IMR-90 (cell line): ENCODE measurements around the gene CIZ1. TPM values are rescaled to one million over a fixed set of nuclear protein-coding genes. Genes with fewer than 3 reads are reported as not detected.
A peak's percentile ranks its signal among the peaks of the same experiment; 100 is the strongest.

Experiments
- ATAC-seq: fragments of 200-7000 bp; cut with Tn5 transposase; 2 replicates; pipeline ENCODE4 v1.9.1; 2020; ENCODE audit warnings: low read depth, mild to moderate bottlenecking, moderate library complexity
- BruUV-seq: library from RNA; stranded (reverse); fragments of 400-500 nt; replicated peaks from 2 replicates; lab custom pipeline; 2021; lab: Mats Ljungman, UMichigan
- CTCF ChIA-PET: fragments of 300-600 bp; formaldehyde crosslinking; extraction: SDS; loops from one replicate; lab custom pipeline; 2021; ENCODE audit warnings: antibody characterized with exemption; lab: Yijun Ruan, JAX
- POLR2A ChIA-PET: fragments of 300-600 bp; sonication (Branson Sonifier 250); formaldehyde crosslinking; loops from one replicate; lab custom pipeline; 2022; ENCODE audit warnings: antibody characterized with exemption; ENCODE audit not compliant: unreplicated experiment; lab: Charles Lee
- DNase-seq: peaks from one replicate; pipeline ENCODE4 v3.0.0; 2013
- H2AFZ ChIP-seq: replicated peaks from 2 replicates; pipeline ENCODE3; 2013; ENCODE audit warnings: low read length, mild to moderate bottlenecking; ENCODE audit not compliant: poor library complexity
- H2AK5ac ChIP-seq: 2 replicates; pipeline ENCODE4 v1.6.1; 2013; ENCODE audit warnings: low read depth, low read length, inconsistent platforms
- H2AK9ac ChIP-seq: replicated peaks from 2 replicates; pipeline ENCODE3; 2013; ENCODE audit warnings: mild to moderate bottlenecking, low read depth, low read length, moderate library complexity; ENCODE audit not compliant: poor library complexity
- H2BK120ac ChIP-seq: 2 replicates; pipeline ENCODE4 v1.6.1; 2013; ENCODE audit warnings: low read depth, low read length, inconsistent platforms
- H2BK15ac ChIP-seq: 3 replicates; pipeline ENCODE4 v1.6.1; 2013; ENCODE audit warnings: low read depth, low read length, inconsistent platforms
- H2BK20ac ChIP-seq: 2 replicates; pipeline ENCODE4 v1.6.1; 2013; ENCODE audit warnings: low read depth, mild to moderate bottlenecking, inconsistent platforms, low read length, moderate library complexity
- H2BK5ac ChIP-seq: 2 replicates; pipeline ENCODE4 v1.6.1; 2013; ENCODE audit warnings: mild to moderate bottlenecking, low read depth, low read length, inconsistent platforms; ENCODE audit not compliant: poor library complexity, severe bottlenecking
- H3K14ac ChIP-seq: replicated peaks from 2 replicates; pipeline ENCODE4 v1.6.1; 2013; ENCODE audit warnings: low read depth, low read length, inconsistent platforms
- H3K18ac ChIP-seq: 2 replicates; pipeline ENCODE4 v1.6.1; 2013; ENCODE audit warnings: low read depth, low read length, control low read depth
- H3K23ac ChIP-seq: 2 replicates; pipeline ENCODE4 v1.6.1; 2013; ENCODE audit warnings: low read depth, low read length, inconsistent platforms
- H3K27ac ChIP-seq: 2 replicates; pipeline ENCODE4 v1.5.1; 2013; ENCODE audit warnings: mild to moderate bottlenecking, control low read depth, low read length; ENCODE audit not compliant: insufficient read depth
- H3K27me3 ChIP-seq: 2 replicates; pipeline ENCODE4 v1.6.1; 2013; ENCODE audit warnings: low read length; ENCODE audit not compliant: control insufficient read depth, insufficient read depth
- H3K36me3 ChIP-seq: 2 replicates; pipeline ENCODE4 v1.6.1; 2013; ENCODE audit warnings: low read length, mixed read lengths; ENCODE audit not compliant: control insufficient read depth, insufficient read depth
- H3K4ac ChIP-seq: 2 replicates; pipeline ENCODE4 v1.6.1; 2013; ENCODE audit warnings: low read depth, low read length, inconsistent platforms
- H3K4me1 ChIP-seq: 2 replicates; pipeline ENCODE4 v1.6.1; 2013; ENCODE audit warnings: low read length, mixed read lengths; ENCODE audit not compliant: control insufficient read depth, insufficient read depth
- H3K4me2 ChIP-seq: 2 replicates; pipeline ENCODE4 v1.6.1; 2013; ENCODE audit warnings: low read depth, mild to moderate bottlenecking, control low read depth, low read length, moderate library complexity
- H3K4me3 ChIP-seq: 2 replicates; pipeline ENCODE4 v1.5.1; 2013; ENCODE audit warnings: low read depth, mild to moderate bottlenecking, control low read depth, low read length, moderate library complexity; ENCODE audit not compliant: insufficient read depth
- H3K56ac ChIP-seq: 2 replicates; pipeline ENCODE4 v1.6.1; 2013; ENCODE audit warnings: low read length, inconsistent platforms; ENCODE audit not compliant: insufficient read depth; ENCODE audit errors: extremely low read depth
- H3K79me1 ChIP-seq, 2 experiments: 2 replicates each; pipeline ENCODE4 v1.6.1; 2013; ENCODE audit warnings: low read length in 2 of 2, inconsistent platforms in 1 of 2, low read depth in 1 of 2
- H3K9ac ChIP-seq: 2 replicates; pipeline ENCODE4 v1.6.1; 2013; ENCODE audit warnings: low read depth, low read length, control low read depth
- H3K9me1 ChIP-seq: 2 replicates; pipeline ENCODE4 v1.6.1; 2013; ENCODE audit warnings: low read length, inconsistent platforms; ENCODE audit not compliant: insufficient read depth
- H3K9me3 ChIP-seq: 2 replicates; pipeline ENCODE4 v1.6.1; 2013; ENCODE audit warnings: low read length; ENCODE audit not compliant: control insufficient read depth, insufficient read depth
- H4K20me1 ChIP-seq: 2 replicates; pipeline ENCODE4 v1.6.1; 2013; ENCODE audit warnings: low read length, inconsistent platforms; ENCODE audit not compliant: insufficient read depth
- H4K5ac ChIP-seq: 2 replicates; pipeline ENCODE4 v1.6.1; 2013; ENCODE audit warnings: mild to moderate bottlenecking, low read depth, low read length, control low read depth
- H4K8ac ChIP-seq, 2 experiments: 2 replicates each; pipeline ENCODE4 v1.6.1; 2013; ENCODE audit warnings: low read depth in 2 of 2, low read length in 2 of 2, control low read depth in 1 of 2, inconsistent platforms in 1 of 2
- H4K91ac ChIP-seq: 2 replicates; pipeline ENCODE4 v1.6.1; 2013; ENCODE audit warnings: low read depth, low read length, inconsistent platforms; ENCODE audit not compliant: insufficient read depth
- BHLHE40 ChIP-seq: fragments of 150-350 bp; IDR thresholded peaks from 2 replicates; pipeline ENCODE4 v1.6.1; 2016; ENCODE audit warnings: mild to moderate bottlenecking, low read depth, low read length
- CEBPB ChIP-seq: IDR thresholded peaks from 2 replicates; pipeline ENCODE4 v1.6.1; 2012; ENCODE audit warnings: low read depth, low read length, improper control_type of control experiment
- CHD1 ChIP-seq: IDR thresholded peaks from 2 replicates; pipeline ENCODE4 v1.6.1; 2012; ENCODE audit warnings: low read depth, low read length, improper control_type of control experiment
- CTCF ChIP-seq: conservative IDR thresholded peaks from 2 replicates; pipeline ENCODE4 v1.5.1; 2012; ENCODE audit warnings: mild to moderate bottlenecking, low read depth, low read length, improper control_type of control experiment
- ELK1 ChIP-seq: fragments of 150-350 bp; IDR thresholded peaks from 2 replicates; pipeline ENCODE4 v1.6.1; 2016; ENCODE audit warnings: low read depth, mild to moderate bottlenecking, low read length, moderate library complexity, borderline replicate concordance
- FOS ChIP-seq: fragments of 150-350 bp; IDR thresholded peaks from 2 replicates; pipeline ENCODE4 v1.6.1; 2016; ENCODE audit warnings: low read depth, low read length
- MAFK ChIP-seq: IDR thresholded peaks from 2 replicates; pipeline ENCODE4 v1.6.1; 2012; ENCODE audit warnings: low read depth, low read length, improper control_type of control experiment
- MAZ ChIP-seq: IDR thresholded peaks from 2 replicates; pipeline ENCODE4 v1.6.1; 2012; ENCODE audit warnings: low read depth, mild to moderate bottlenecking, low read length, improper control_type of control experiment, moderate library complexity, borderline replicate concordance
- MXI1 ChIP-seq: IDR thresholded peaks from 2 replicates; pipeline ENCODE4 v1.6.1; 2012; ENCODE audit warnings: low read depth, mild to moderate bottlenecking, low read length, moderate library complexity, borderline replicate concordance
- NFE2L2 ChIP-seq: fragments of 150-350 bp; IDR thresholded peaks from 2 replicates; pipeline ENCODE4 v1.6.1; 2016; ENCODE audit warnings: low read depth, mild to moderate bottlenecking, low read length
- POLR2A ChIP-seq: IDR thresholded peaks from 2 replicates; pipeline ENCODE4 v1.6.1; 2012; ENCODE audit warnings: mild to moderate bottlenecking, low read depth, low read length
- RAD21 ChIP-seq: IDR thresholded peaks from 2 replicates; pipeline ENCODE4 v1.6.1; 2012; ENCODE audit warnings: low read length, improper control_type of control experiment
- RCOR1 ChIP-seq: IDR thresholded peaks from 2 replicates; pipeline ENCODE4 v1.6.1; 2012; ENCODE audit warnings: mild to moderate bottlenecking, low read length, improper control_type of control experiment; ENCODE audit not compliant: insufficient replicate concordance
- RFX5 ChIP-seq: IDR thresholded peaks from 2 replicates; pipeline ENCODE4 v1.8.0; 2012; ENCODE audit warnings: low read depth, mild to moderate bottlenecking, low read length, moderate library complexity
- WGBS, 2 experiments: methylation state at CpG; one replicate each; pipeline versions ENCODE4 v1.1.5 to v1.1.7; 2013; ENCODE audit warnings: missing lambda C conversion rate in 2 of 2; ENCODE audit not compliant: insufficient read length in 1 of 2; ENCODE audit errors: extremely low coverage in 2 of 2; 5-methylcytosine and 5-hydroxymethylcytosine counted together
- dilution Hi-C: fragments of 300-500 bp; cut with HindIII; formaldehyde crosslinking; loops from one replicate; pipeline ENCODE4 v1.14.3; 2018; ENCODE audit warnings: low sequenced_read_pairs; ENCODE audit not compliant: unreplicated experiment
- in situ Hi-C: fragments of 300-500 bp; cut with MboI; formaldehyde crosslinking; loops from 3 replicates; pipeline ENCODE4 v1.14.3; 2019; ENCODE audit warnings: low sequenced_read_pairs, inconsistent platforms, mixed read lengths
- intact Hi-C: fragments of 100-400 bp; cut with micrococcal nuclease; formaldehyde crosslinking; loops from 2 replicates; pipeline ENCODE4 v1.10.0; 2022
- polyA plus RNA-seq, 3 experiments: library from polyadenylated mRNA; depleted of rRNA; stranded (reverse); fragments of >200 nt; gene quantifications; 2 replicates each; pipeline ENCODE4 v1.2.3, GENCODE V29; 2012; ENCODE audit warnings: low replicate concordance in 1 of 3
- total RNA-seq: library from RNA; depleted of rRNA; stranded (reverse); fragments of >200 nt; gene quantifications from 2 replicates; pipeline ENCODE4 v1.2.3, GENCODE V29; 2012

The CIZ1 gene
- total and polyA plus RNA-seq, 2 of the 4 experiments (the other 2 are of a cell fraction): 13.8 to 51.9 TPM

GRCh38 chr9:128190013-128190412, 1.4 kb downstream of the CIZ1 start:
- Histone ChIP-seq H3K4me3 (no peak overlapping the region), H3K56ac (no peak overlapping the region), H4K20me1 (no peaks in the 10 kb centered on the region), H3K27ac (no peak overlapping the region), H2AFZ (no peak overlapping the region), H4K91ac (no peak overlapping the region), H3K27me3 (no peaks in the 10 kb centered on the region), H2AK9ac (peak overlapping the region; percentile 45), H3K9me1 (0 out of 2 replicates have a peak, but pooled peaks cover 7% of the 10 kb centered on the region), H3K23ac (no peak overlapping the region), H3K18ac (no peak overlapping the region), H2BK15ac (no peak overlapping the region), H3K4me1 (peaks cover 10% of the 10 kb centered on the region), H2BK5ac (no peak overlapping the region), H3K4ac (no peak overlapping the region), H3K4me2 (no peak overlapping the region; the same call in 1 of the 2 replicates), H3K14ac (no peak overlapping the region), H2BK120ac (no peak overlapping the region), H4K8ac (no peak overlapping the region), H3K79me1 (peaks cover 20 to 47% of the 10 kb centered on the region in 2 experiments), H2AK5ac (no peak overlapping the region), H3K9ac (no peak overlapping the region), H2BK20ac (no peak overlapping the region), H4K5ac (no peak overlapping the region), H3K36me3 (peaks cover 27% of the 10 kb centered on the region), H3K9me3 (no peaks in the 10 kb centered on the region)
- dilution Hi-C loops: no loop called here
- CTCF ChIA-PET: no interaction called here
- TF ChIP-seq MAFK (no peak), FOS (no peak), NFE2L2 (no peak), MXI1 (no peak), MAZ (no peak), CHD1 (no peak), POLR2A (no peak), RCOR1 (no peak), CTCF (no peak), CEBPB (no peak), RFX5 (no peak), RAD21 (no peak), ELK1 (no peak), BHLHE40 (no peak)
- no CpG with 5 or more reads among the region's 2 CpGs for WGBS, 2 experiments
- ATAC-seq: no peak
- POLR2A ChIA-PET: no interaction called here
- intact Hi-C loops: no loop called here
- in situ Hi-C loops: no loop called here
- DNase-seq: no peak
- BruUV-seq: no TSS peak
